SKM-1 treated with dmso at 0.1 percent for 144 hours (cell line): ENCODE data around the gene FOXA1.

Source experiments
- DNase-seq: peaks from one replicate; lab custom pipeline; 2025; ENCODE audit not compliant: unreplicated experiment; lab: John Stamatoyannopoulos, UW

Gene FOXA1

GRCh38 chr14:37594971-37595808 is at the start of gene FOXA1, which contains the start of gene TTC6:
TSS of gene FOXA1 (minus strand) at chr14:37595249. CDS start at chr14:37594972, 277 bp downstream.
TSS of gene TTC6 (plus strand) at chr14:37595629. CDS start at chr14:37622065, 26,436 bp downstream.
- peak; percentile 16 for DNase-seq

- DNase-seq = no peak
Observed at GRCh38 chr14:37643701-37644100, 48.7 kb upstream of the FOXA1 start.

DNA sequence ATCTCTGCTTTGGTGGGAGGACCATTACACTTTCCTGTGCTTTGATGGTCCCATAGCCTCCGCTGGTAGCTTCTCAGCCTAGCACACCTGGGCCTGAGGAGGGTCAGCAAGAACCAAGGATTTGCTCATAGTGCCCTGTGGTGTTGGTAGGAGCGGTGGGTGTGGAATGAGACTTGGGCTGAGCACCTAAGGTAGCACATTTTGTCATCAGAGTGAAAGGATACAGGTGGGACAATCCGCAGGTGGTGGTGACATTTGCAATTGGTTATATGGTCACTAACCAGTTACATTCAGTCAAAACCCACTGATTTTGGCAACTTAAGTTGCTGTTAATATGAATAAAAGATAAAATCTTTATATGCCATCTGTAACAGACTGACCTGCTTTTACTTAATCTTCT is 47.1 kb upstream of the FOXA1 start:
- DNase-seq = no peak

DNA sequence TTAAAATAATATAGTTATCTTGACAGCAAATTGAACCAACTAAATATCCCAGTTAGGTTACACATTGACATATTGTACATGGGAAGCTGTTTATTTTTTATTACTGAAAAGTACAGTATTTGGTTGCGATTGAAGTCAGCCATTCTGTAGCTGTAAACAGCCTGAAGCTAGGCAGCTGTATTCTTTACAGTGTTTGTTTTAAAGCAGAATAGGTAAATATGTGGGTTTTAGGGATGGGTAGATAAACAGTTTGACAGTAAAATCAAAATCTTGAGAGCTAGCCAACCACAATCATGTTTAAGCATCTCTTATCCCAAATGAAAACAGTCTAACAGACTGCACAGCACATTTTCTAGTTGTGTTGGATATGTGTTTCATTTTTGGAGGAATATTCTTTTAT is 46.1 kb upstream of the FOXA1 start:
- no peak for DNase-seq

DNA sequence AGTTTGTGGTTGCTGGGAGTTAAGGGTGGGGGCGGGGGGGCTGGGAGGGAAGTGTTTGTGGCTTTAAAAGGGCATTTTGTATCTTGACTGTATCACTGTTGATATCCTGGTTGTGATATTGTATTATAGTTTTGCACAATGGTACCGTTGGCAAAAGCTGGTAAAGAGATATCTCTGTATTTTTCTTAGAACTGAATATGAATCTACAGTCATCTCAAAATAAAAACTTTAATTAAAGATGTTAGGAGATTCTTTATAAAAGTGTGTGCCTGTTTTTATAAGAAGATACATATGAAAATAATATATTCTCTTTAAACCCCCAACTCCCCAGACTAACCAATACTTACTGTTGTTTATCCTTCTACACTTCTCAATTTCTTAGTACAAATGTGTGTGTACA is 43.5 kb upstream of the FOXA1 start:
- no peak for DNase-seq

- DNase-seq = no peak
Observed at GRCh38 chr14:37637341-37637740, 42.3 kb upstream of the FOXA1 start.

DNA sequence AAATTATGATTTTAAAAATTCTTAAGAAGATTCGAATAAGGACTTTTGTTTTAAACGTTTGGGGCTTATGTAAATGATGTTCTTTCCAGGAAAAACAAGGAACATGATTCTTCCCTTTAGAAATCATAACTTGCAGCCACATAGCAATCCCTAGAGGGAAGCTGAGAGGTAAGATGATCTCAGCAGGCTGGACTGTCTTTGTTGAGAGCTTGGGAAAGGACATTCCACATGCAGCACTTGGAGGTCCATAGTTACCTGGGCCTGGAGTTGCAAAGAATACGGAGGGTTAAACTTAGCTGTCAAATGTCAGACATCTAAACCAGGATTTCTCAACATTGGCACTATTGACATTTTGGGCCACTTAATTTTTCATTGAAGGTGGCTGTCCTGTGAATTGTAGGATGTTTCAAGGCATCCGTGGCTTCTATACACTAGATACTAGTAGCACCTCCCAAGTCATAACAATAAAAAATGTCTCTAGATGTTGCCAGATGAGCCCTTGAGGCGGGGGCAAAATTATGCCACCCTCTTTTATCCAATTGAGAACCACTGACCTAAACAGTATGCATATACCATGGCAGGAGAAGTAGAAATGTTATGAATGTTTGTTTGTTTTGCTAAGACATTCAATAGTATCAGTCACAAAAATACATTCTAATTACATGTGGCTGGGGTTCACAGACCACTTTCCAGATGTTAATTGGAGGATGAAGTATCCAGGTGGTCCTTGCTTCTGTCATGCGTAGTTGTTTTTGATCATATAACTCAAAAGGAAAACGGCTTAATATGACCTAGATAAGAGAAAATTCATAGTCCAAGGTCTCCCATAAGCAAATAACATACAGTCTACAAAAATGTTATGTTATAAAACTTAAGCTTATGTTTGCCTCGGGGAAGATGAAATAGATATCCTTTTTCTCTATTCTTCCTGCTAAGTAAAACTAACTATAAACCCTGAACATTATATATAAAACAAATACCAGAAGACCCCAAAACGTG is 30.8 kb upstream of the FOXA1 start:
- no peak for DNase-seq

GRCh38 chr14:37623971-37624370 is 28.9 kb upstream of the FOXA1 start:
- no peak for DNase-seq

DNA sequence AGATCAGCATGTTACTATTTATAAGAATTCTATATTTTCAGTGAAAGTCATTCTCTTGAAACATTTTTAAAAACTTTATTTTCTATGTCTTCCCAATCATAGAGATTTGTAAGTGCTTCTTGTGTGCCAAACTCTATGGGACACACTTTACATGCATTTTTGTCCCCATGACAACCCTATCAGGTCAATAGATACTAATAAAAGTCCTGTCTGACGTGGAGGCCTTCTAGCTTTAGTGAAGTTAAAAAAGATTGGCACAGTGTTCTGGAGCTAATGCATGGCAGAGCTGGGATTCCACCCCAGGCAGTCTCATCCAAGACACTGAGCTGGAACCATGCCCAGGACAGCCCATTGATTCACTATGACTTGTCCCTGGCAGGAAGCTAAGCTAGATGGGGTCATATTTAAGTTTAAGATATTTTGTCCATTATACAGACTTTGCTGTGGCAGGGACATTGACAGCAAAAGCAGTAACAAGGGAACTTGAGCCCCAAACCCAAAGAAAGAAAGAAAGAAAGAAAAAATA is 28.4 kb upstream of the FOXA1 start:
- no peak for DNase-seq

GRCh38 chr14:37622231-37622923 is 27.3 kb upstream of the FOXA1 start:
- no peak for DNase-seq

DNA sequence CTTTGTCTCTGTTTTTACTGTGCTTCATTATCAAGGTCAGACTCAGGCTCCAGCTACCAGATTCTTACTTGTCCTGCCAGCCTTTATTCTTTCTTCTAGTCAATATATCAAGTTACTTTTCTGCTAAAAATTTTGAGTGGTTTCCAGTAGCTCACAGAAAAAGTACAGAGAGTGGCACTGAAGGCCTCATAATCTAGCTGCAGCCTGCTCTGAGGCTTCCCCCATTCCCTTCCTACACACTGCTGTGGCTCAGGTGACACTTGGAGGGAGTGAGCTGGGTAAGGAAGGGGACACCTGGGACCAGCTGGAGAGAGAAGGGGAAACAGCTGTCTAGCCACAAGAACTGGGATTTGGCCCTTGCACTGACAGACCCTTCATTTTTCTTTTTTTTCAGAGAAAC is 25.8 kb upstream of the FOXA1 start:
- no peak for DNase-seq

GRCh38 chr14:37618498-37619028 is 23.5 kb upstream of the FOXA1 start:
- no peak for DNase-seq

- DNase-seq = no peak
Observed at GRCh38 chr14:37617864-37618365, 22.9 kb upstream of the FOXA1 start.

- no peak for DNase-seq
Observed at GRCh38 chr14:37616853-37617252, 21.8 kb upstream of the FOXA1 start.

DNA sequence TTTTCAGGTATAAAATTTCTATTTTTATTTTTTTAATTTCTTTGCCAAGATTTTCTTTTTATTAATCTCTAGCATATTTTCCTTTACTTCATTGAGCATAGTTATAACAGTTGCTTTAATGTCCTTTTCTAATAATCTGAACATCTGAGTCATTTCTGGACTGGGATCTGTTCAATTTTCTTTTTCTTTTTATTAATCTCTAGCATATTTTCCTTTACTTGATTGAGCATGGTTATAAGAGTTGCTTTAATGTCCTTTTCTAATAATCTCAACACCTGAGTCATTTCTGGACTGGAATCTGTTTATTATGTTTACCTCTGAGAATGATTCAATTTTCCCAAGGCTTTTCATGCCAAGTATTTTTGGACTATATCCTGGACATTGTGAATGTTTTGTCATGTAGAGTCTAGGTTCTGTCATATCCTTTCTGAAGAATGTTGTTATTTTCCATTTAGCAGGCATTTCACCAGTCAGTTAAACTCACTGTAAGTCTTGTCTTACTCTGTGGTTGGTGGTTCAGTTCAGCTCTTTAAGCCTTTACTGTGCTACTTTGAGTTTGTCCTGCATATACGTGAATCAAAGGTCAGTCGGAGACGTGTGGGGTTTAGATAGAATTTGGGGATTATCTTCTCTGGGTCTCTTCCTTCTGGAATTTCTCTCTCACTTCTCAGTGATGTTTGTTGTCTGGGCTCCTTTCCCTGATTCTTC is 20.7 kb upstream of the FOXA1 start:
- no peak for DNase-seq

GRCh38 chr14:37610945-37611523 is 16.0 kb upstream of the FOXA1 start:
- DNase-seq = no peak

- no peak for DNase-seq
Observed at GRCh38 chr14:37608649-37609048, 13.6 kb upstream of the FOXA1 start.

- no peak for DNase-seq
Observed at GRCh38 chr14:37606678-37607077, 11.6 kb upstream of the FOXA1 start.

DNA sequence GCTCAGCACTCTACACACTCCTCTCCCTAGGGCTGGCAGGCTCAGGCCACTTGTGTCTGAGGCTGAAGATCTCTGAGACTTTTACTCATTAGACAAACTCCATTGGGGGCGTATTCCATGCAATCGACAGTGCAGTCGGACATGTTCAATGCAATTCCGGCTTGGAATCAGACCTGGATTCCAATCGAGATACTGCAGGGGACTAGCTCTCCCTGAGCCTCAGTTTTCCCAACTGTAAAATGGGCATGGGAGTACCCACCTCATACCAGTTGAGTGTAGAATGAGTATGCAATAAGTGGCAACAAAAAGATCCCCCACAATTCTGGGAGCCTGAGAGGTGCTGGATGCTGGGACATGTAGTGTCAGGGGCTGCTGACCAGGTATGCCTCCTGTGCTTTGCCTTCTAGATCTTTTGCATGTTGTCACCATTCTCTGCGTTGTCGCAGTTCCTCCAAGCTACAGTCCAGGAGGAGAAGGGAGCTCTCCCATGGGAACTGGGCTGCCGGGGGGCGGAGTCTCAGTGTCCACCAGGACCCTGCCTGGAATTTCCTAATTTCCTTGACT is 8.7 kb upstream of the FOXA1 start:
- DNase-seq = no peak
